NCI-H2081 treated with DMSO at 0.1 percent for 48 hours (cell line): Measurements from ENCODE around the gene KRTAP3-3.

Source experiments
- DNase-seq: peaks from one replicate; lab custom pipeline; 2025; lab: John Stamatoyannopoulos, UW

The KRTAP3-3 gene

GRCh38 chr17:40958086-40958953 is 35.6 kb downstream of the KRTAP3-3 start:
- DNase-seq, result no peak

GRCh38 chr17:40956401-40957254 is 37.3 kb downstream of the KRTAP3-3 start:
- DNase-seq, result no peak

GRCh38 chr17:40953881-40954280 is 40.1 kb downstream of the KRTAP3-3 start:
- DNase-seq, result no peak

- DNase-seq, result no peak
Measured at GRCh38 chr17:40952661-40953060, 41.3 kb downstream of the KRTAP3-3 start.

- no peak for DNase-seq
Measured at GRCh38 chr17:40952154-40952553, 41.8 kb downstream of the KRTAP3-3 start.

GRCh38 chr17:40951011-40951622 is 42.8 kb downstream of the KRTAP3-3 start:
- DNase-seq, result no peak

GRCh38 chr17:40950176-40950575 is 43.8 kb downstream of the KRTAP3-3 start:
- DNase-seq, result no peak

GRCh38 chr17:40949418-40949817 is 44.5 kb downstream of the KRTAP3-3 start:
- DNase-seq, result peak; percentile 34

GRCh38 chr17:40947929-40948328 is 46.0 kb downstream of the KRTAP3-3 start:
- DNase-seq, result no peak

GRCh38 chr17:40945414-40945813 is 48.5 kb downstream of the KRTAP3-3 start:
- DNase-seq, result no peak

GRCh38 chr17:40944531-40944930 is 49.4 kb downstream of the KRTAP3-3 start:
- DNase-seq, result no peak
